Keratinocyte (primary cell): Measurements from ENCODE around the gene ZBTB7A.

ENCODE experiments used
- CTCF ChIP-seq, 3 experiments: IDR thresholded peaks in 1 of 3; conservative IDR thresholded peaks in 1 of 3; optimal IDR thresholded peaks in 1 of 3; 2 replicates in 2 of 3; 3 replicates in 1 of 3; pipeline versions ENCODE3 to v1.5.1; 2011; ENCODE audit warnings: low read length in 3 of 3, mild to moderate bottlenecking in 3 of 3, moderate library complexity in 2 of 3, control low read depth in 1 of 3, inconsistent platforms in 1 of 3; ENCODE audit not compliant: insufficient read depth in 2 of 3; ENCODE audit errors: extremely low read depth in 1 of 3
- EZH2 ChIP-seq: IDR thresholded peaks from one replicate; pipeline ENCODE4 v1.6.1; 2012; ENCODE audit warnings: inconsistent platforms, mild to moderate bottlenecking, low read length, moderate library complexity

GRCh38 chr19:4027146-4027545 lies 39.6 kb downstream of the ZBTB7A start:
- TF ChIP-seq EZH2 (no peak), CTCF (optimal IDR thresholded peaks at IDR 0.05 in 1 of 3, IDR thresholded peaks at IDR 0.05 in 1 of 3, conservative IDR thresholded peaks at IDR 0.05 in 1 of 3; ENCODE audit: extremely low read depth in 1 of 3, insufficient read depth in 2 of 3, low read length in 3 of 3) (no peak)
